Fibroblast of the aortic adventitia (primary cell): Measurements from ENCODE around the gene PRKCA. TPM values are rescaled to one million over a fixed set of nuclear protein-coding genes. Genes with fewer than 3 reads are reported as not detected.

Source experiments
- DNase-seq: peaks from one replicate; pipeline ENCODE4 v3.0.0-alpha.2; 2010; ENCODE audit warnings: low read depth
- H3K4me3 ChIP-seq: 2 replicates; pipeline ENCODE4 v1.5.1; 2011; ENCODE audit warnings: low read depth, mild to moderate bottlenecking, control low read depth, low read length, moderate library complexity
- CTCF ChIP-seq: IDR thresholded peaks from 2 replicates; pipeline ENCODE4 v1.5.1; 2011; ENCODE audit warnings: mild to moderate bottlenecking, low read length, control low read depth, inconsistent platforms; ENCODE audit not compliant: insufficient read depth
- total RNA-seq: library from RNA; depleted of rRNA; stranded (reverse); fragments of >200 nt; gene quantifications from 2 replicates; pipeline ENCODE4 v1.2.3, GENCODE V29; 2012; ENCODE audit warnings: low replicate concordance

The PRKCA gene
- total RNA-seq, 1 donor: 43.7 TPM

- TF ChIP-seq CTCF: no peak
Measured at GRCh38 chr17:66664336-66664735, 361.9 kb downstream of the PRKCA start.

GRCh38 chr17:66665194-66665593 lies 362.8 kb downstream of the PRKCA start:
- no peak for TF ChIP-seq CTCF

More at GRCh38 chr17:66664336-66664735, 361.9 kb downstream of the PRKCA start:
- no peak for DNase-seq
- no peak overlapping the region for H3K4me3 ChIP-seq

GRCh38 chr17:66667090-66667489 lies 364.7 kb downstream of the PRKCA start:
- DNase-seq: no peak
- no peak overlapping the region for H3K4me3 ChIP-seq
- no peak for TF ChIP-seq CTCF

More at GRCh38 chr17:66665194-66665593, 362.8 kb downstream of the PRKCA start:
- H3K4me3 ChIP-seq: no peak overlapping the region
- DNase-seq: no peak

- no peak for TF ChIP-seq CTCF
- H3K4me3 ChIP-seq: no peak overlapping the region
- DNase-seq: no peak
Measured at GRCh38 chr17:66667491-66668030, 365.1 kb downstream of the PRKCA start.

GRCh38 chr17:66670206-66670605 lies 367.8 kb downstream of the PRKCA start:
- no peak for TF ChIP-seq CTCF
- no peak overlapping the region for H3K4me3 ChIP-seq
- DNase-seq: no peak

GRCh38 chr17:66671156-66671555 lies 368.7 kb downstream of the PRKCA start:
- DNase-seq: no peak
- no peak overlapping the region for H3K4me3 ChIP-seq
- no peak for TF ChIP-seq CTCF

GRCh38 chr17:66673668-66674276 lies 371.4 kb downstream of the PRKCA start:
- peak; percentile 78 for TF ChIP-seq CTCF
- DNase-seq: peak; percentile 80

More at GRCh38 chr17:66673668-66674276, 371.4 kb downstream of the PRKCA start:
- no peak overlapping the region for H3K4me3 ChIP-seq
